Thyroid gland (tissue), 4 donors: Measurements from ENCODE around the gene SPATA3.

Experiments
- CTCF ChIP-seq, 6 experiments: fragments of 200-600 bp in 3 of 6; fragments of 450-650 bp in 3 of 6; sonication (generic) in 3 of 6; IDR thresholded peaks; one replicate each; pipeline ENCODE4 v1.5.1; 2016 to 2019; ENCODE audit warnings: antibody characterized with exemption in 6 of 6, mild to moderate bottlenecking in 2 of 6, inconsistent platforms in 1 of 6, moderate library complexity in 1 of 6
- POLR2A ChIP-seq, 2 donors: fragments of 450-650 bp; IDR thresholded peaks; one replicate each; pipeline ENCODE4 v1.6.1; 2017; ENCODE audit warnings: antibody characterized with exemption in 2 of 2, mild to moderate bottlenecking in 2 of 2, moderate library complexity in 1 of 2

- TF ChIP-seq POLR2A (IDR thresholded peaks at IDR 0.05): no peak
- no peak for TF ChIP-seq CTCF (IDR thresholded peaks at IDR 0.05)
Measured at GRCh38 chr2:231032575-231033140, 36.7 kb downstream of the SPATA3 start.
